ENCODE measurements around the gene KRT32. TPM values are rescaled to one million over a fixed set of nuclear protein-coding genes. Genes with fewer than 3 reads are reported as not detected.
A peak's percentile ranks its signal among the peaks of the same experiment; 100 is the strongest.

KRT32 gene
- total and polyA plus RNA-seq, 12 donors: not detected

- Histone ChIP-seq H3K4me3 (no peak overlapping the region), H3K36me3 (replicated peaks in 1 of 2) (no peaks in the 10 kb centered on the region), H3K27ac (no peak overlapping the region), H3K4me1 (replicated peaks in 1 of 2) (peaks cover 0 to 5% of the 10 kb centered on the region in 2 donors), H3K9me3 (replicated peaks in 1 of 3) (no peaks in the 10 kb centered on the region), H3K27me3 (no peaks in the 10 kb centered on the region)
- 77 to 100% (median 87%) methylated on average over 1 to 6 of the region's 6 CpGs for WGBS, 4 donors
- TF ChIP-seq POLR2A (IDR thresholded peaks at IDR 0.05): no peak
- no peak for DNase-seq
- intact Hi-C loops (cut with DNase I): no loop called here
Measured at GRCh38 chr17:41449008-41449407, 18.2 kb downstream of the KRT32 start.

GRCh38 chr17:41448506-41448905 lies 18.7 kb downstream of the KRT32 start:
- H3K4me3 ChIP-seq: no peak overlapping the region

GRCh38 chr17:41446806-41447205 lies 20.4 kb downstream of the KRT32 start:
- intact Hi-C loops (cut with DNase I): no loop called here
- Histone ChIP-seq H3K27me3 (no peaks in the 10 kb centered on the region), H3K4me3 (no peak overlapping the region), H3K9me3 (replicated peaks in 1 of 3) (no peaks in the 10 kb centered on the region), H3K27ac (no peak overlapping the region), H3K4me1 (replicated peaks in 1 of 2) (peaks cover 0 to 5% of the 10 kb centered on the region in 2 donors), H3K36me3 (replicated peaks in 1 of 2) (no peaks in the 10 kb centered on the region)
- 11 to 53% (median 31%) methylated on average over 2 of the region's 2 CpGs for WGBS, 4 donors
- TF ChIP-seq CTCF (IDR thresholded peaks at IDR 0.05) (no peak), POLR2A (IDR thresholded peaks at IDR 0.05) (no peak)
- no peak for DNase-seq

More at GRCh38 chr17:41448506-41448905, 18.7 kb downstream of the KRT32 start:
- WGBS, 4 donors: 38 to 64% (median 50%) methylated on average over 2 of the region's 2 CpGs; no CpG with 5 or more reads in 1 of the 4 donors
- Histone ChIP-seq H3K9me3 (replicated peaks in 1 of 3) (no peaks in the 10 kb centered on the region), H3K27ac (no peak overlapping the region), H3K4me1 (replicated peaks in 1 of 2) (peaks cover 0 to 5% of the 10 kb centered on the region in 2 donors), H3K36me3 (replicated peaks in 1 of 2) (no peaks in the 10 kb centered on the region), H3K27me3 (no peaks in the 10 kb centered on the region)
- peak in 1 of 7 donors; percentile 19 for DNase-seq
- TF ChIP-seq POLR2A (IDR thresholded peaks at IDR 0.05) (no peak), CTCF (IDR thresholded peaks at IDR 0.05) (no peak)
- intact Hi-C loops (cut with DNase I): no loop called here

GRCh38 chr17:41444640-41445039 lies 22.5 kb downstream of the KRT32 start:
- Histone ChIP-seq H3K4me3 (no peak overlapping the region), H3K36me3 (replicated peaks in 1 of 2) (no peaks in the 10 kb centered on the region), H3K27me3 (no peaks in the 10 kb centered on the region), H3K9me3 (replicated peaks in 1 of 3) (no peaks in the 10 kb centered on the region), H3K4me1 (replicated peaks in 1 of 2) (peaks cover 0 to 5% of the 10 kb centered on the region in 2 donors), H3K27ac (no peak overlapping the region)
- TF ChIP-seq POLR2A (IDR thresholded peaks at IDR 0.05): no peak
- no peak for TF ChIP-seq CTCF (IDR thresholded peaks at IDR 0.05)
- no peak for DNase-seq
- 59 to 76% (median 65%) methylated on average over 3 of the region's 3 CpGs for WGBS, 4 donors
- intact Hi-C loops (cut with DNase I): no loop called here

GRCh38 chr17:41444186-41444585 lies 23.0 kb downstream of the KRT32 start:
- Histone ChIP-seq H3K9me3 (replicated peaks in 1 of 3) (no peaks in the 10 kb centered on the region), H3K27ac (no peak overlapping the region), H3K36me3 (replicated peaks in 1 of 2) (no peaks in the 10 kb centered on the region), H3K4me1 (replicated peaks in 1 of 2) (peaks cover 0 to 5% of the 10 kb centered on the region in 2 donors), H3K4me3 (no peak overlapping the region), H3K27me3 (no peaks in the 10 kb centered on the region)
- 40 to 68% (median 64%) methylated on average over 1 of the region's 1 CpG for WGBS, 4 donors
- DNase-seq: no peak
- intact Hi-C loops (cut with DNase I): no loop called here
- TF ChIP-seq CTCF (IDR thresholded peaks at IDR 0.05) (no peak), POLR2A (IDR thresholded peaks at IDR 0.05) (no peak)
